Activated CD4-positive, alpha-beta memory T cell treated with anti-CD3 and anti-CD28 coated beads, Interleukin-2, amount 10 ng/mL, durations not matched to agents 7 days and 5 days (primary cell): ENCODE measurements around the gene SPC25. TPM values are rescaled to one million over a fixed set of nuclear protein-coding genes. Genes with fewer than 3 reads are reported as not detected.

ENCODE experiments used
- CTCF ChIA-PET: fragments of 350-600 bp; sonication (Branson Sonifier 250); formaldehyde crosslinking; loops from one replicate; lab custom pipeline; 2021; ENCODE audit warnings: antibody characterized with exemption, inconsistent platforms; lab: Charles Lee
- POLR2A ChIA-PET: fragments of 350-600 bp; sonication (Branson Sonifier 250); formaldehyde crosslinking; loops from one replicate; lab custom pipeline; 2021; ENCODE audit warnings: antibody characterized with exemption; lab: Charles Lee
- DNase-seq: peaks from one replicate; pipeline ENCODE4 v3.0.0-alpha.2; 2020
- H3K27ac Mint-ChIP-seq: one replicate; pipeline ENCODE4 v1.8.0; 2021; ENCODE audit warnings: mild to moderate bottlenecking, mixed read lengths
- H3K27me3 Mint-ChIP-seq: one replicate; pipeline ENCODE4 v1.8.0; 2021; ENCODE audit warnings: mixed read lengths
- H3K36me3 Mint-ChIP-seq: one replicate; pipeline ENCODE4 v1.8.0; 2021; ENCODE audit warnings: low read depth, mixed read lengths
- H3K4me1 Mint-ChIP-seq: one replicate; pipeline ENCODE4 v1.8.0; 2021; ENCODE audit warnings: mixed read lengths
- H3K4me3 Mint-ChIP-seq: one replicate; pipeline ENCODE4 v1.8.0; 2021; ENCODE audit warnings: mild to moderate bottlenecking, mixed read lengths
- H3K9me3 Mint-ChIP-seq: one replicate; pipeline ENCODE4 v1.8.0; 2021; ENCODE audit warnings: mixed read lengths
- total RNA-seq, 2 experiments: library from RNA; stranded (reverse); gene quantifications; one replicate each; pipeline ENCODE4 v1.2.3, GENCODE V29; 2021

The SPC25 gene
- total RNA-seq, 2 experiments from 2014 or later: 33.3 to 34.2 TPM

DNA sequence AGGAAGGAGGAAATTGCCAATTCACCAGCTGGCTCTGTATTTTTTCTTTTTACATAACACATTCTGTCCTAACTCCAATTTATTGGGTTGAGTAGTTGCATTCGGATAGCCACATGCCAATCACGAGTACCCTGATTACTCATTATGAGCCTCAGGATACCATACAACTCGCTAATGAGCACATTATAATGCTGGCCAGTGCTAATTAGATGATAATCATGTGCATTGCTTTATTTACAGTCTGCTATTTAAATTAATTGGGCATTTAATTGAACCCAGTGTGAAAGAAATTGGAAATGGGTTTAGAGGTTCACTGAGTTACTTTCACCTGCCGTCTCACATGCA is 26.1 kb upstream of the SPC25 start:
- no peak overlapping the region for H3K4me3 Mint-ChIP-seq
- ChIA-PET CTCF (no interaction called here), POLR2A (interaction anchor here (1.1 to 1.4 kb wide), 2 partner anchors 24 to 27 kb away, joined by 3 to 4 read pairs; no protein-coding TSS in a partner anchor)
- no peak for DNase-seq
- H3K4me1 Mint-ChIP-seq: peaks cover 21% of the 10 kb centered on the region
- H3K27me3 Mint-ChIP-seq: peaks cover 34% of the 10 kb centered on the region
- H3K9me3 Mint-ChIP-seq: peaks cover 14% of the 10 kb centered on the region
- H3K36me3 Mint-ChIP-seq: peaks cover 7% of the 10 kb centered on the region
- no peak overlapping the region for H3K27ac Mint-ChIP-seq

DNA sequence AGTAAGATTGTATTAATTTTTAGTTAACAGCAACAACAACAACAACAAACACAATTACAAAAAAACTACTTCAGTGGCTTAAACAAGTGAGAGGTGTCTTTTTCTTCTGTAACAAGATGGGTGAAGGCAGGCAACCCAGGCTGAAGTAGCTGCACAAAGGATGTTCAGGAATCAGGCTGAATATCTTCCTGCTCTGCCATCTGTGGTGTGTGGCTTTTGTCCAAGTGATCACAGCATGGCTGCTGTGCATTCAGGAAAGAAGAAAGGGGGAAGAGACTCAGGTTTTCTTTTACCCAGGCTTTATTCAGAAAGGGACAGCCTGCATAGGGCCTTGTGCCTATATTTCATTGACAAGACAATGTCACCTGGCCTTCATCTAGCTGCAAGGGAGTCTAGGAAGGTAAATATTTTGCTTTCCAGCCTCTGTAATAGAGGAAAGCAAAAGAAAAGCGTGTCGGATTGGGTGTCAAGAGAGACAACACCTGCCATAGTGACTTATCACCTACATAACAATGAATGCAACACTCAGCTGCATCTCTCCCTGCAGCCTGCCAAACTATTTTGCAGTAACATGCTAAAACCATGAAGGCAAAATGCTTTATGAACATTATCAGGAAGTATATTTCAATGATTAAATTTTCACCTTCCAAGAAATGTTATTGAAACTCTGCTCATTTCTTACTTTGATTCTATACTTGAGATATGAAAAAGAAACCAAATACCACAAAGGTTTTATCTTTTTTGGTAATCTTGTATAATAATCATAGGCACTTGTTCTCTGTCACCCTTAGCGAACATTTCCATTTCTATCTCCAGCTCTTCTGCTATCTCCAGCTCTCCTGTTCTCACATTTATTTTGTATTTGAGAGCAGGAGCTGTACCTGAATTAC is 25.5 kb upstream of the SPC25 start:
- CTCF ChIA-PET: no interaction called here
- Mint-ChIP-seq H3K36me3 (peaks cover 7% of the 10 kb centered on the region), H3K27ac (no peak overlapping the region), H3K4me1 (peaks cover 21% of the 10 kb centered on the region), H3K9me3 (peaks cover 14% of the 10 kb centered on the region), H3K27me3 (peaks cover 32% of the 10 kb centered on the region), H3K4me3 (no peak overlapping the region)
- POLR2A ChIA-PET: interaction anchor here (0.6 to 1.4 kb wide), 3 partner anchors 24 to 571 kb away, joined by 3 to 4 read pairs (median 3); no protein-coding TSS in a partner anchor
- DNase-seq: no peak

DNA sequence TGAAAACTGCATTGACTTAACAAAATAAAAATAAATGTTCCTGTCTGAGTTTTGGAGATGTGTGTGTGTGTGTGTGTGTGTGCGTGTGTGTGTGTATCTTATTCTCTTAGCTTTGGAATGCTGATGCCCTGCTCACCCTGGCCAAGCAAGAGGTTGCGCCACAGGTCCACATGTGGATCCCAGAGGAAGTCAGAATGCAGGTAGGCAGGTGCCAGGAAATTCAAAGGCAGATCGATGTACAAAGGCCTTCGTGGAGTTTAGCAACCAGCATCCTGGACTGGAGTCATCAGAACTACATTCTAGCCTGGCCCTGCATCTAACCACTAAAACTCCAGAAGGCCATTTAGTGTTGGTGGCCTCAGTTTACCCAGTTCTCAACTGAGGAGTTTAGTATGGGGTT is 23.3 kb upstream of the SPC25 start:
- POLR2A ChIA-PET: no interaction called here
- no peak for DNase-seq
- CTCF ChIA-PET: no interaction called here
- Mint-ChIP-seq H3K27me3 (peaks cover 33% of the 10 kb centered on the region), H3K4me3 (no peak overlapping the region), H3K9me3 (peaks cover 14% of the 10 kb centered on the region), H3K27ac (no peak overlapping the region), H3K4me1 (peaks cover 19% of the 10 kb centered on the region), H3K36me3 (peaks cover 7% of the 10 kb centered on the region)

DNA sequence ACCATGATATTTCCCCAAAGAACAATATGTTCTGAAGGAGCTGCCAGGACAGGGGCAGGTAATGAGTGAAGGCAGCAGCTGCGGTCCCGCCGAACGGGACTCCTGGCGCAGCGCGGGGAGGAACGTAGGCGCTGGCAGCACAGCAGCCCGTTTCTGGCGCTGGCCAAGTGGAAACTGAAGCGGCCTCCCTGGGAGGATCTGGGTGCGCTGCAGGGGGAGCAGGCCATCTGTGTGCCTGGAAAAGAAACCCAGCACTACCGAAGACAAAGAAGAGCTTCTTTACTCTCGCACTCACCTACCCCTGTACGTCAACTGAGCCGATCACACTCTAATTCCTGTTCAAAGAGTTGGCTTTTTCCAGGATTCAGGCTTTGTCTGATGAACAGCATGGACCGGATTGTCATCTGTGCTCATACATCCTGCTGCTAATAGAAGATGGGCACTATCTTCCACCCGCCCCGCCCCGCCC is 22.7 kb upstream of the SPC25 start:
- ChIA-PET POLR2A (no interaction called here), CTCF (interaction anchor here (1.5 kb wide), 1 partner anchor 8 kb away, joined by 3 read pairs; no protein-coding TSS in a partner anchor)
- H3K4me3 Mint-ChIP-seq: no peak overlapping the region
- DNase-seq: no peak
- peaks cover 7% of the 10 kb centered on the region for H3K36me3 Mint-ChIP-seq
- H3K9me3 Mint-ChIP-seq: peaks cover 14% of the 10 kb centered on the region
- no peak overlapping the region for H3K27ac Mint-ChIP-seq
- H3K27me3 Mint-ChIP-seq: peaks cover 30% of the 10 kb centered on the region
- H3K4me1 Mint-ChIP-seq: peaks cover 19% of the 10 kb centered on the region

DNA sequence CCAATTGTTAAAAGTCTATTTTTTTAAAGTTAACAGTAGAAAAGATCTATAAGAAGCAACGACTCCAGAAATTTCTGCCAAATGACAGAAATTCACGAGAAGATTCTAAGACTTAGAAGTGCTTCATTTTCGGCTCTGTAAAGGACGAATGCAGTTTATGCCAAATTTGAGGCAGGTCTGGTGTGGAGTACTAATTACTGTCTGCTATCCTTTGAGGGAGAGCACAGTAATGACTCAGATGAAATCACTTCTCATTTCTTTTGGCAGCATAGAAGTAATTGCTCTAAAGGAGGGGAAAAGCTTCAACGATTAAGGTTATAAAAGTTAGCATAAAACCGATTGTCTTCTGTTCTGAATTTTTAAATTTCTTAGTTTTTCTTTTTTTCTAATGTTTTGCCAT is 22.2 kb upstream of the SPC25 start:
- H3K4me3 Mint-ChIP-seq: no peak overlapping the region
- H3K9me3 Mint-ChIP-seq: peaks cover 14% of the 10 kb centered on the region
- H3K4me1 Mint-ChIP-seq: peaks cover 19% of the 10 kb centered on the region
- DNase-seq: no peak
- H3K27ac Mint-ChIP-seq: no peak overlapping the region
- POLR2A ChIA-PET: no interaction called here
- peaks cover 34% of the 10 kb centered on the region for H3K27me3 Mint-ChIP-seq
- CTCF ChIA-PET: interaction anchor here (1.5 kb wide), 1 partner anchor 9 kb away, joined by 3 read pairs; no protein-coding TSS in a partner anchor
- H3K36me3 Mint-ChIP-seq: peaks cover 7% of the 10 kb centered on the region

DNA sequence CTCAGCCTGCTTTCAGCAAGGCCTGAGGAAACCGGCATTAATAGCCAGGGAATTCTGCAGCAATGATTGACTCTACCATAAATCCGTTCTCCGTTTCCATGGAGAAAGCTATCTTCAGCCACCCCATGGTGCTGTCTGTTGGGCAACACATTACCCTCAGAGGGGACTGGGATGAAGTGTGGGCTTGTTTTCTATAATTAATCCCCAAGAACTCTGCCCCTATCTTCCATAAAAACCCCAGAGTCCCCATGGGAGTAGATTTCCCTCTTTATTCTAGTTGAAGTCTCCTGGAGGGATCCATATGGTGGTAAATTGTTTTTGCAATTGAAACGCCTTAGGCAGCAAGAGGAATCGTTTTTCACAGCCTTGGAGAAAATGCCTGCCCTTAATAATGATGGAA is 20.1 kb upstream of the SPC25 start:
- Mint-ChIP-seq H3K27ac (no peak overlapping the region), H3K4me3 (no peak overlapping the region), H3K4me1 (peaks cover 7% of the 10 kb centered on the region), H3K9me3 (peaks cover 5% of the 10 kb centered on the region), H3K27me3 (peaks cover 50% of the 10 kb centered on the region), H3K36me3 (peaks cover 7% of the 10 kb centered on the region)
- POLR2A ChIA-PET: no interaction called here
- DNase-seq: no peak
- CTCF ChIA-PET: interaction anchor here (1.4 kb wide), 1 partner anchor 11 kb away, joined by 5 read pairs; no protein-coding TSS in a partner anchor

DNA sequence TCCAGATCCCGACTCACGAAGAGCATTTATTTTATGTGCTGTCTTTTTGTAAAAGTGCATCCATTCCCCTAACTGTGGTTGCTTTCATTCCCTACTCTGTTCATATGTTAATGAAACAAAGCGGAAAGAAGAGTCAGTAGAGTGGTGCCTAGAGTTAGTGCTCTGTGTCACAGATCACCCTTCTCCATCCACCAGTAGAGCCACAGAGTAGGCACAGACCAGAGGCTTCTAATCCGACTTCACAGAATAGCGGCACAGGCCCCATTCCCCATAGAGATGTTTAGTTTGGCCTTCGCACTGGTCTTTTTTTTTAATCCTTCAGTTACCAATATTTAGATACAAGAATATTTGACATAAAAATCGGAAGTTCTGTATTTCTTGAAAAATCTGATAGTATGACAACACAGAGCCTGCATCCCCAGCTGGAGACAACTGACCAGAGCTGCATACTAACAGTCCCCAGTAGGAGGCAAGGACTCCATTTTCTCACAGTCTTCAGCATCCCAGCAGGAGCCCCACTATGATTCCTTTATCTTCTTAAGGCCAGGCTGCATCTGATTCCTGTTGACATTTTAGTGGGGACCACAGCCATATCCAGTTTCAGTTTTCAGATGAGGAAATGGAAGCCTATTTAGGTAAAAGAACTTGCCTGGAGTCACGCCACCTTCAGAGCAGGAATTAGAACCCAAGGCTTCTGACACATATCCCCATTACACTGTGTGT is 17.9 kb upstream of the SPC25 start:
- H3K27me3 Mint-ChIP-seq: peaks cover 58% of the 10 kb centered on the region
- POLR2A ChIA-PET: no interaction called here
- H3K36me3 Mint-ChIP-seq: no peaks in the 10 kb centered on the region
- no peak overlapping the region for H3K27ac Mint-ChIP-seq
- H3K4me1 Mint-ChIP-seq: peaks cover 6% of the 10 kb centered on the region
- CTCF ChIA-PET: no interaction called here
- DNase-seq: no peak
- no peaks in the 10 kb centered on the region for H3K9me3 Mint-ChIP-seq
- no peak overlapping the region for H3K4me3 Mint-ChIP-seq

DNA sequence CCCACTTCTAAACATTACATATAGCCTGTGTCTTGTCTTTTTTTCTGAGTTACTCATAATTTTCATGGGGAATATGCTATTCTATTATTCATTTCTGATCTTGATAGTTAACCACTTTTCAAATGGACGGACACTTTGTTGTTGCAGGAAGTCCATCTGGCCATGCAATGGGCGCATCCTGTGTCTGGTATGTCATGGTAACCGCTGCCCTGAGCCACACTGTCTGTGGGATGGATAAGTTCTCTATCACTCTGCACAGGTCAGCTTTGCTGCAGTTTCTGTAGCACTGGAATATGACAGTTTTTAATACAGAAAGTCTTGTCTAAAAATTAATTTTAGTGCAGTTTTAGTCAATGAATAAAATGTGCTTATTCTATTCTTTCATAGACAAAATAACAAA is 14.1 kb upstream of the SPC25 start:
- CTCF ChIA-PET: no interaction called here
- no peaks in the 10 kb centered on the region for H3K9me3 Mint-ChIP-seq
- no peak for DNase-seq
- peaks cover 49% of the 10 kb centered on the region for H3K27me3 Mint-ChIP-seq
- H3K36me3 Mint-ChIP-seq: no peaks in the 10 kb centered on the region
- no peaks in the 10 kb centered on the region for H3K4me1 Mint-ChIP-seq
- no peak overlapping the region for H3K4me3 Mint-ChIP-seq
- no peak overlapping the region for H3K27ac Mint-ChIP-seq
- POLR2A ChIA-PET: no interaction called here

DNA sequence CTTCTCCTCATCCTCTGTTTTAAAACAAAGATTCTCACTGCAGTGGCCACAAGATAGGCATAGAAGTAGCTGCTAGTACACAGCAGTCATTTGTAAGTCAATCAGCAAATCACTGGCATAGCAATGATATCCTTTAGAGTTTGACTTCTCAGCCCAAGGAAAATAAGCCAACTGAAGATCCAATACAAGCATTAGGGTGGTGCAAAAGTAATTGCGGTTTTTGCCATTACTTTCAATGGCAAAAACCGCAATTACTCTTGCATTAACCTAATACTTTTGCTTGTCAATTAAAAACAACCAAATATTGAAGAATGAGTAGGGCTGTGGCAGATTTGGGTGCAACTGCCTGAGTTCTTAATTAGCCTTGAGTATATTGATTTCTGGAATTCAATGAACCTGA is 13.7 kb upstream of the SPC25 start:
- no peaks in the 10 kb centered on the region for H3K36me3 Mint-ChIP-seq
- no peak overlapping the region for H3K27ac Mint-ChIP-seq
- H3K4me3 Mint-ChIP-seq: no peak overlapping the region
- POLR2A ChIA-PET: no interaction called here
- no peaks in the 10 kb centered on the region for H3K4me1 Mint-ChIP-seq
- H3K27me3 Mint-ChIP-seq: peaks cover 45% of the 10 kb centered on the region
- H3K9me3 Mint-ChIP-seq: no peaks in the 10 kb centered on the region
- CTCF ChIA-PET: no interaction called here
- no peak for DNase-seq

DNA sequence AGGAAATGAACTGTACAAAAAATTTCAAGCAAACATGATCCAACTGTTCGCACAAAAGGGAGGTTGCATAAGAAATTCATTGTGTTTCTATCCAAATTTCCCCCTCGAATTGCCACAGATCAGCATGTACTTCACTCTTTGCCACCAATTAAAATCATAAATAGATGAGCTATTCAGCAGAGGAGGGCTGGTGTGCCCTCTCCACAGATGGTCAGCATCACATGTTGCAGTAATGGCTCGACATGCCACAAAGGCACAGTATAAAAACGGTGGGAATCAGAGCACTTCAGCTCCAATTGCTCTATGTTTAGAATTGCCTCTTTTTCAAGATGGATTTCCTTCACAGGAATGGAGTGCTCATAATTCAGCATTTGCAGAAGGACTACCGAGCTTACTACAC is 10.8 kb upstream of the SPC25 start, which contains the start of gene G6PC2:
TSS of gene G6PC2 (plus strand) at position 289 of the 400 bp plus-strand sequence. CDS start at position 330, 41 bp downstream.
- Mint-ChIP-seq H3K9me3 (no peaks in the 10 kb centered on the region), H3K27ac (no peak within 1 kb of the TSS)

DNA sequence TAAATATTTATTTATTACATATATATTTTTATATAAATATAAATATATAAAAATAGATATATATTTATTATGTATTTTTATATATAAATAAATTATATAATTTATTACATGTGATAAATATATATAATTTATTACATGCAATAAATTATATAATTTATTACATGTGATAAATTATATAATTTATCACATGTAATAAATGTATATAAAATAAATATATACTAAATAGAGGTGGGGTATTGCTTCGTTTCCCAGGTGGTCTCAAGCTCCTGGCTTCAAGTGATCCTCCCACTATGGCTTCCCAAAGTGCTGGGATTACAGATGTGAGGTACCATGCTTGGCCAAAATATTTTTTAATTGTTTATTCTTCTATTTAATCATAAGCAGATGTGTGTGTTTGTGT is 7.2 kb upstream of the SPC25 start:
- Mint-ChIP-seq H3K4me3 (no peak overlapping the region), H3K9me3 (no peaks in the 10 kb centered on the region), H3K36me3 (no peaks in the 10 kb centered on the region), H3K27me3 (peaks cover 32% of the 10 kb centered on the region), H3K27ac (no peak overlapping the region), H3K4me1 (no peaks in the 10 kb centered on the region)
- CTCF ChIA-PET: interaction anchor here (0.6 kb wide), 1 partner anchor 461 kb away, joined by 5 read pairs; no protein-coding TSS in a partner anchor
- POLR2A ChIA-PET: no interaction called here
- DNase-seq: no peak

More for the DNA sequence above, 10.8 kb upstream of the SPC25 start, which contains the start of gene G6PC2:
- DNase-seq: no peak
- POLR2A ChIA-PET: no interaction called here
- Mint-ChIP-seq H3K36me3 (no peaks in the 10 kb centered on the region), H3K27me3 (peaks cover 33% of the 10 kb centered on the region), H3K4me3 (no peak within 1 kb of the TSS), H3K4me1 (no peaks in the 10 kb centered on the region)
- CTCF ChIA-PET: no interaction called here

DNA sequence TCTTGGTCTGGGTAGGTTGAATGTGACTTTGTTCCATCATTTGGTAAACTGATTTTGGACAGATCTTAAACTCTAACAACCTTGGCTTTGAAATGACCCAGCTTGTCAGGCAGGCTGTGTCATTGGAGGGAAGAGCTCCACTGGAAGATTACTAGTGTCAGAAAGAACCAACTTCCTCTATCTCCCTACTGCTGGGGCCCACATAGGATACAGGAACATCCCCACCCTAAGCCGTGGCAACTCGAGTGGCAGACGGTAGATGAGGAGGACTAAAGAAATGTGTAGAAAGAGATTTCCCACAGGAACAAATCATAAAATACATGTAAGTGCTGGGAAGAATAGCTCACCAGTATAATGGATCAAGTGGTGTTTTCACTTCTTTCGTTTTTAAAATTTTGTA is 6.6 kb upstream of the SPC25 start:
- no peak for DNase-seq
- ChIA-PET POLR2A (no interaction called here), CTCF (interaction anchor here (0.6 kb wide), 1 partner anchor 461 kb away, joined by 5 read pairs; no protein-coding TSS in a partner anchor)
- Mint-ChIP-seq H3K4me3 (no peak overlapping the region), H3K27ac (no peak overlapping the region), H3K9me3 (no peaks in the 10 kb centered on the region), H3K36me3 (no peaks in the 10 kb centered on the region), H3K27me3 (peaks cover 37% of the 10 kb centered on the region), H3K4me1 (no peaks in the 10 kb centered on the region)

DNA sequence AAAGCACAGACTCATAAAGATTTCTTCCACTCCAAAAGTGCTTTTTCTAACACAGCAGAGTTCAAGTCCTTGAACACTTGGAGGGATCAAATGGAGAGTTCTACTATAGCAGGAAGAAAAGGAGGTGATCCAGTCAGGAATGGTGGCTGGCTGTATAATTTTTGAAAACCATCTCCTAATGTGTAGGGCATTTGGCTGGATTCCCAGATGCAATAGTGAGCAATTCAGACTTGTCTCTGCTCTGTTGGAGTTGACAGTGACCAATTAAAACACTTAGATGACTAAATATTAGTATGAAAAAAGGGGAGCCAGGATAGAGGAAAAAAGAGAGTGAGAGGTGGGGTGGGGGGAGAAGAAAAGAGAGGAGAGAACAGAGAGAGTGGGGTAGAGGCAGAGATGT is 5.5 kb upstream of the SPC25 start:
- no peaks in the 10 kb centered on the region for H3K36me3 Mint-ChIP-seq
- ChIA-PET POLR2A (no interaction called here), CTCF (no interaction called here)
- no peak for DNase-seq
- no peak overlapping the region for H3K4me3 Mint-ChIP-seq
- peaks cover 1% of the 10 kb centered on the region for H3K4me1 Mint-ChIP-seq
- H3K27me3 Mint-ChIP-seq: peaks cover 39% of the 10 kb centered on the region
- no peaks in the 10 kb centered on the region for H3K9me3 Mint-ChIP-seq
- H3K27ac Mint-ChIP-seq: no peak overlapping the region
